HEK293T (cell line): ENCODE data around the gene TMCO1.

Source experiments
- ARNT ChIP-seq: fragments of 450-650 bp; IDR thresholded peaks from 2 replicates; pipeline ENCODE4 v1.6.1; 2017; ENCODE audit warnings: mild to moderate bottlenecking
- SUZ12 ChIP-seq: fragments of 450-650 bp; IDR thresholded peaks from 2 replicates; pipeline ENCODE4 v1.6.1; 2016; ENCODE audit warnings: mild to moderate bottlenecking

DNA sequence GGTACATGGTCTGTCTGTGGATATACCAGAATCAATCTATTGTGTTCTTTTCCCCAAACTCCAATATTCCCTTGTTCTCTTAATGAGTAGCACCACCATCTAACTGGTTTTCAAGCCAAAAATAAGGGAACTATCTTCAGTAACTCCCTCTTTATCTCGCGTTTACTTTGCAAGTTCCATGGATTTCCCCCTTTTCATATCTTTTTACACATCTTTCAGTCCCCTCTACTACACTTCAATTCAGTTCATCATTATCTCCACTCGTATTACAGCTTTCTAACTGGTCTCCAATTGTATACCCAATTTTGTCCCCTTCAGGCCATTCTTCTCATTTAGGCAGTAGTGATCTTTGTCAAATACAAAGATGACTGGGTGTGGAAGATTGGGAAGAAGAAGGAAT is 4.1 kb upstream of the TMCO1 start:
- no peak for TF ChIP-seq ARNT
- TF ChIP-seq SUZ12 = no peak
